SK-N-MC (cell line): ENCODE data around the gene GNAT1.

Experiments used
- EZH2 ChIP-seq: fragments of 200-600 bp; sonication (generic); IDR thresholded peaks from one replicate; pipeline ENCODE4 v1.6.1; 2017; ENCODE audit warnings: antibody characterized with exemption
- POLR2AphosphoS5 ChIP-seq: IDR thresholded peaks from 2 replicates; pipeline ENCODE4 v1.6.1; 2012; ENCODE audit warnings: mild to moderate bottlenecking, low read depth, low read length, borderline replicate concordance

DNA sequence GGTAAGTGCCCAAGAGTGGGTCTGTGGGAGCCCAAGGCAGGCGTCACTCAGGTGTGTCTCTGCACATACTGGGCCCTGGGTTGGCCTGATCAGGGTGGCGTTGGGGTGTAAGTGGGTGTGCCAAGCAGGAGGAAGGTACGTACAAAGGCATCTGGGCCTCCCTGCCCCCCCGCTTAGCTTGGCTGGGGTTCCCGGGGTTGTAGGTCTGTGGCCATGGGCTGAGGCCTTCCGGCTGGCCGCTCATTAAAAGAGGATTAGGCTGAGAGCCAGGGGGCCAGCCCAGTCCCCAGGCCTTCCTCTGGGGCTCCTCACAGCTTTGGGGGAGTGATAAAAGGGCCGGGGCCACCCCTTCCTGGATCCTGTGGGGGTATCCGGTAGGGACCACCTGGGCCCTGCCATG is 23.0 kb upstream of the GNAT1 start:
- no peak for TF ChIP-seq POLR2AphosphoS5
- TF ChIP-seq EZH2: no peak
